GM11168 (cell line): ENCODE data around the gene GABPB1.

ENCODE experiments used
- in situ Hi-C: fragments of 300-500 bp; cut with MboI; formaldehyde crosslinking; loops from one replicate; pipeline ENCODE4 v1.12.0; 2022; ENCODE audit warnings: low sequenced_read_pairs; ENCODE audit not compliant: unreplicated experiment

The GABPB1 gene

DNA sequence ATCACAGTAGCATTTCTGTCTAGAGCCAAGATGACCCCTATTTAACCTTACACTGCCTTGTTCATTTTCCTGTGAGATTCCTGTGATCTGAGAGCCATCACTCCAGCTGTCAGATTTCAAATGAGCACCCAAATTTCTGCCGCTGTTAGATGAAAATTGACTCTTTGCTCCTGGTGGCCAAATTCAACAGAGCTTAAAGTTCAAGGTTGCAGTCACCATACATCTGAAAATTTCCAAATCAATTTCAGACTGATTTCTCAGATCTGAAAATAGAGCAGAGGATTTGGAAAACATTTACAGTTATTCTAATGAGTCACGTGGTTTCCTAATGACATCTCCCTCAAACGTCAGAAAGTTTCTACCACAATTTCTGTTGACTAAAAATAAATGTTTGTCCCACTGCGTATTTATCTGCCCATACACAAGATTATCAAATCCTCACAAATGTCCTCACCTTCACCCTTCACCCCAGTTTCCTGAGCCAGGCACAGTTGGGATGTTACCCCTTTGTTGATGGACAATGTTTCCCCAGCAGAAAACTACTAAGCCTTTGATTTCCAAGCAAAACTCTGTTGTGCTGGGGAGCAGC is 105.9 kb downstream of the GABPB1 start:
- in situ Hi-C loops: no loop called here

DNA sequence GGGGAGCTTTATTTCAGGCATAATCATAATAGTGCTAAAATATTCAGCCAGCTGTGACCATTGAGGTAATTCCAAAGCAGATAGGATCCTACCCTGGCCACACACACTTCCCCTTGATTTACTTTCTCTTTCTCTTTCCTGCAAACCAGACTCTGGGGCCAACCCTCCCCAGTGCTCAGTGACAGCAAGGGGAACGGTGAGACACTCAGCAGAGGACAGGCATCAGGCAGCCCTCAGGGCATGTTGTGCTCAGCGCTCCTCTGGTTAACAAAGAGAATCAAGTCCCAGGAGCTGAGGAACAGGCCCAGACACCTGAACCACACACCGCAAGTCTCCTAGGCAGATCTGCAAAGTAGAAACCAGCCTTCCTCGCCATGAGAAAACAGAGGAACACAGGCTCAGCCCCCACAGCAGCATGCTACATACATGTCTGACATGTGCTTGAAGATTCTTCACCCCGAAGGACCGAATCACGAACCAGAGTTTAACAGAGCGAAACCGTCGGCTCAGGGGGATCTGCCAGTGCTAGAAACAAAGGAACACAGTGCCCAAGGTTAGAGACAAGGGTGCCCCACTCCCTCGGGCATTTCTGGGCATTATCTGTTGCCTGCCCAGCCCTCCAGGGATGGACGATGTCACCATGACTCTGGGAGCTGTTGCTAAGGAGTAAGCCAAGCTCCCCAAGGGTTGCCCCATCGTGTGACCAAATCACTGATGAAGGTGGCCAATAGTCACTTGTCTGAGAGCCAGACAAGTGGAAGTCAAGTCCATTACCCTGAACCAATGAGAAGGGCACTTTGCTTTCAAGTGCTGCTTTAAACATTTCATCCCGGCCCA is 107.0 kb downstream of the GABPB1 start:
- in situ Hi-C loops: no loop called here

DNA sequence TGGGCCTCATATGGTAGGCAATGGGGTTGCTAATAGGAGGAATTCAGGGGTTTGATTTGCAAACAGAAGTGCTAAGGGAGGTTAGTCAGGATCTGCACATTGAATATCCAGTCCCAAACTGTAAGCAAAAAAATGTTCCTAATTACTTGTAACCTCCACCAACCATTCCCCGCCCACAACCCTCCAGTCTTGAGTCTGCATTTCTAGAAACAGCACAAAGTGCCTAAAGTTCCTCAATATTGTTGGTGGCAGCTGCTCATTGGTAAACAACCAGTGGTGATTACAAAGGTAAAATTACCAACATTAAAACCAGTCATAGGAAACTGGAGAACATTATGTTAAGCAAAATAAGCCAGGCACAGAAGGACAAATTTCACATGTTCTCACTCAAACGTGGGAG is 108.4 kb downstream of the GABPB1 start:
- in situ Hi-C loops: no loop called here

DNA sequence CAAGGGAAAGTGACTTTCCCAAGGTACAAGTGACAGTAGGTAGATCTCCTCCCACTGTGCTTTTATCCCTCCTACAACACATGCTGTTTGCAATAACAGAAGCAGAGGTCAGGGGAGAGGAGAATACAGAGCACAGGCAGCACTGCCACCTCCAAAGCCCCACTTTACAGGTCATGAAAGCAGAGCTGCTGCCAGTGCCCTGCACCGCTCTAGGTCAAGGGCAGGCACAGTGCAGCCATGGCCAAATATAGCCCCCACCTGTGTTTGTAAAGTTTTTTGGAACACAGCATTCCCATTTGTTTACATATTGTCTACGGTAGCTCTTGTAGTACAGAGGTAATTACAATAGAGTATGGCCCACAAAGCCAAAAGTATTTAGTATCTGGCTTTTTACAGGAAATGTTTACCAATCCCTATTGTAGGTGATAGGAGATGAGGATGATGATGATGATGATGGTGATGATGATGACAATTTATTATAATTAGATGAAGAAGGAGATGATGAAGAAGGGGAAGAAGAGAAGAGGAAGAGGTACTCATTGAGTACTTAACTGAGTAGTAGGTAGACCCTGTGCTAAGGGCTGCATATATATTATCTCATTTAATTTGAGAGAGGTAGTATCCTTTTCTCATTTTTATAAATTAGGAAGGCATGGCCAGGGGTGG is 109.9 kb downstream of the GABPB1 start:
- in situ Hi-C loops: no loop called here

DNA sequence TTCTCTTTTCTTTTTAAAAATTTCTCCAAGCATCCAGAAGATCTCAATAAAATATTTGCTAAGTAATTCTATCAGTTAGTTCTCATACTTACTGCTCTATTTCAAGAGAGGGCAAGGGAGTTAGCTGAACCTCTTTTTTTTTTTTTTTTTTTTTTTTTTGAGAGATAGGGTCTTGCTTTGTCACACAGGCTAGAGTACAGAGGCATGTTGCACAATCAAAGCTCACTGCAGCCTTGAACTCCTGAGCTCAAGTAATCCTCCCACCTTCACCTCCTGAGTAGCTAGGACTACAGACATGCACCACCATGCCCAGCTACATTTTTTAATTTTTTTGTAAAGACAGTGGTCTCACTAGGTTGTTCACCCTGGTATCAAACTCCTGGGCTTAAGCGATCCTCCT is 110.8 kb downstream of the GABPB1 start:
- in situ Hi-C loops: no loop called here

DNA sequence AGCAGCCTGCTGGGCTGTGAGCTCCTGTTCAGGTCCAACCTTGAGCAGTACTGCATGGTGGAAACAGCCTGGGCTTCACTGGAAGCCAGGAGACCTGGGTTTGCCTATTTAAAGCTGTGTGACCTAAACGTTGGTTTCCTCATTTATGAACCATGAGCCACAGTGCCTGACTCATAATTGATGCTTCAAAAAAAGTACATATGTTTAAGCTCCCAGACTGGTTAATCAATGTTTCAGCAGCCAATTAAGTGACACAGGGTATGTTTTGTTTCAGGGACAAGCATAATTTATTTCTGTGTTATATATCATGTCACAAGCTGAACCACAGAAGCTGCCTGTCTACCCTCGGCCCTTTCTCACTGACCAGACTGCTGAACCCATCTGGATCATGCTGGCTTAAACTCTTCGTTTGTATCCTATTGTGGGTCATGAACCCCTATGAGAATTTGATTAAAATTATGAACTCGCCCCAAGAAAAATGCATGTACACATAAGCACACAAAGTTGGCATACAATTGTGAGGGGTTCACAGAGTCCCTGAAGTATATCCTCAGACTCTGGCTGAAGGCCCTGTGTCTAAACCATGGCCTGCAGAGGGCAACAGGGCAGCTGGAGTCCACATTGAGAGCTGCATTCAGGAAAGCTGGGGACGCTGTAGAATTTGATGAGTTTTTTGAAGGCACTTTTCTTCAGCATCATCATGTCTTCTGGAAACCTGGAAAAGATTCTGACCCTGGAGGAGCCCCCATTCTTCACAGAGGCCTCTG is 113.1 kb downstream of the GABPB1 start:
- in situ Hi-C loops: no loop called here

DNA sequence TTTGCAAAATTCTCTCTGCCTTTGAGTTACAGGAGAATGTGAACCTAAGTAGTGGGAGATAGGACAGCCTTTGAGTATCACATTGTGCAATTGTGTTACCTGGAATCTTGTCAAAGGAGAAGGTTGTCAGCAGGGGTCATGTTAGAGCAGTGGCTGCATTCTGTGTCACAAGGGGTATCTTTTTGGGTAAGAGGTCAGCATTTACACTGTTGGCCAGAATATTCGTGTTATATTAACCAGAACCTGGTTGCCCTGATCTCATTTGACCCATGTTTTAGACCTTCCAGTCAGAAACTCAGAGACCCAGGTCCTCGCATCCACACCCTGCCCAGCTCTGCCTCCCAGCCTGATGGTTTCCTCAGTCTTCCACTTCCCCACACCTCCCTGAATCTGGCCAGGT is 116.7 kb downstream of the GABPB1 start:
- in situ Hi-C loops: no loop called here

DNA sequence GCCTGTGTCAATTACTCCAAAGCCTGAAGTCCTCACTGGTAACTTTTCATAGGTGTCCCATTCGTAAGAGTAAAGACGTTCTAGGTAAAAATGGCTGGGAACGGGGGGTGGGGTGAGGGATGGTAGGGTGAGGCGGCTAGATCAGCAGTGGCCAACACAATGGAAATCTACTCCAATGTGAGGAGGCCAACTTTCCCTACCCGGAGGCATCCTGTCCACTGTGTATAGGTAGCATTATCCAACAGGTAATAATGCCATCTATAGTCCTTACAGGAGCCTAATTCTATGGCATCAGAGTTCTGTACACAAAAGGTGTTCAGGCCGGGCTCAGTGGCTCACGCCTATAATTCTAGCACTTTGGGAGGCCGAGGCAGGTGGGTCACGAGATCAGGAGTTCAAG is 118.6 kb downstream of the GABPB1 start:
- in situ Hi-C loops: no loop called here

DNA sequence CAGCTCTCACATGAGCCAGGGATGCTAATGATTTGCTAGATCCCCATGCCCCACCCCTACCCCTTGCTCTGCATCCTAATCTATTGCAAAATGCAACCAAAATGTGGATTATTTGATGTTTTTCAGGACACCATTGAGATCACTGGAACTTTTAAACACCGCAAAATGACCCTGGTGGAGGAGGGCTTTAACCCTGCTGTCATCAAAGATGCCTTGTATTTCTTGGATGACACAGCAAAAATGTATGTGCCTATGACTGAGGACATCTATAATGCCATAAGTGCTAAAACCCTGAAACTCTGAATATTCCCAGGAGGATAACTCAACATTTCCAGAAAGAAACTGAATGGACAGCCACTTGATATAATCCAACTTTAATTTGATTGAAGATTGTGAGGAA is 119.2 kb downstream of the GABPB1 start:
- in situ Hi-C loops: no loop called here

DNA sequence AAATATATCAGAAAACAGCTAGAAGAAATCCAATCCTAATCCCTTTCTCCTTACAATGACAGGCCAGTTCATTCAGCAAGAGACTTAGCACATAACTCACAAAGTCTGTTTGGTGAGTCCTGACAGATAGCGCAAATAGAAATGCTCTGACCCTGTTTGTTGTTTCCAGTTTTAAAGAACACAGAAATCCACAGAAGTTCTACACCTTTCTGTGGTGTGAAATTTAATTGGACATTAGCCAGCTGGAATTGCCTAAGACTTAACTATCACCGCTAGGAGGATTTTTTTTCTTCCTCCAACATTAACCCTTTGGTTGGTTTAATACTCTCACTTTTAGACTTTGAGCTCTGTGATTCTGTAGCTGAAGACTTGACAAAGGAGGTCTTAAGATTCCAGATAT is 120.2 kb downstream of the GABPB1 start:
- in situ Hi-C loops: no loop called here

DNA sequence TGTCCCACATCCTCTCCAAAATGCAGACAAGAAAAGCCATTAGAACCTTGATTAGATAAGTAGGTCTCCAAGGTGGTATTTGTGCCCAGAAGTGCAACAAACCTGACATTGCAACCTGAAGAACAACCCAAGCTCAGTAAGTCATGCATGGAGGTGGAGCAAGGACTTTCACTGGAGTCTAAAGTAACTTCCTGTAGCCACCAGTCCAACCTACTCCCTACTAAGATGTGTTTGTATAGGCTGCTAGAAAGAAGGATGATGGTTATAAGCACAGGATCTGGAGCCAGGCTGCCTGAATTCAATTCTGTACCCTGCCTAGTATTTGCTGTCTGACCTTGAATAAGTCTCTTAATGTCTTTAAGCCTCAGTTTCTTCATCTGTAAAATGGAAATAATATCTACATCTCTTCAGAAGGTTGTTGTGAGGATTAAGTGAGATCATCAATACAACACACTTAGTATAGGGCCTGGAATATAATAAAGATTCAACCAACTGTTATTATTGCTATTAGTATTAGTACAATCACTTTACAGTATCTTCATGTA is 121.7 kb downstream of the GABPB1 start:
- in situ Hi-C loops: no loop called here

DNA sequence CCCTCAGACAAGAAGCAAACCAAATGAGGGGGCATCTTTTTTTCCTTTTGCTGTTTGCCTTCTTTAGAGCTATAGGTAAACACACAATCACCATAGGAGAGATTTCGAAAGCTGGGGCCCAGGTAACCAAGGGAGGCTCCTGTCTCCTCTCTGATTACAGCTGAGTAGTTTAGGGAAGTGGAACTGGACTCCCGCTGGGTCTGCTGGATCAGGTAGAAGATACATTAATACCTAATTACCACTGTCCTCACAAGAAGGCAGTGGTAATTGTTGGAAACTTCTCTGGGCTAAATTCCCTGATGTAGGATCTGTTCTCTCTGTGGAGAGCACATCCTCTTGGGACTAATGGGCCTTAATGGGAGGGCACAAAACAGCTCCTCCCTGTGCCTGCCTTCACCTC is 122.2 kb downstream of the GABPB1 start:
- in situ Hi-C loops: no loop called here

DNA sequence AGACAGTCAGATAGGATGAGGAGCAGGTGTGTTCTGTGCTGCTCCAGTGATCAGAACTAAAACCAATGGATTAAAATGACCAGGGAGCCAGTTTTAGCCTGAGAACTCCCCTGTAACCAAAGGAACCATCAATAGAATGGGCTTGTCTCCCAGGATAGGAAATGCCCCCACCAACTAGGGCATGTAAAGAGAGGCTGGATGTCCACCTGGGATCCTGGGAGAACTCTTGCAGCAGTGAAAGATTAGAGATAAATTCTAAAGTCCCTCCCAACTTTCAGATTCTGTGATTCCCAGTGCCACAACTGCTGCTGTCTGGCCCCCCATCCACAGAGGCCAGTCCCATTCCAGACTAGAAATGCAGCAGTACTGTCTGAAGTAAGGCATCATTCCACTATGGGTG is 123.2 kb downstream of the GABPB1 start:
- in situ Hi-C loops: no loop called here

DNA sequence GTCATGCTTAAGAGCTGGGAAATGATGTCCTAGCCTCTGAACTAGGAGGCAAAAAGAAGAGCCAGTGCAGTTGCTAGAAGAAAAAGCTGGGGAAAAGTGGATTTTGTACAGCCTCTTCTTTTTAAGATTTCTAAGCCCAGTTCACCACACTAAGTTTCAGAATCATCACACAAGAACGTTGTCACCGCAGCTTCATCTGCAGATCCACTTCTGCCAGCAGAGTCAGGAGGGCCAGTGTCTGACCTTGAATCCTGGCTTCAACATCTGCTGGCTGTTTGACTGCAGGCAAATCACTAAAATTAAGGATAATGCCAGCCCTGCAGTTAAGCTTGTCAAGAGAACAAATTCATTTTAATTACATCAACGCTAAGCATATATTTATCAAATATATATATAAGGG is 125.7 kb downstream of the GABPB1 start:
- in situ Hi-C loops: no loop called here

DNA sequence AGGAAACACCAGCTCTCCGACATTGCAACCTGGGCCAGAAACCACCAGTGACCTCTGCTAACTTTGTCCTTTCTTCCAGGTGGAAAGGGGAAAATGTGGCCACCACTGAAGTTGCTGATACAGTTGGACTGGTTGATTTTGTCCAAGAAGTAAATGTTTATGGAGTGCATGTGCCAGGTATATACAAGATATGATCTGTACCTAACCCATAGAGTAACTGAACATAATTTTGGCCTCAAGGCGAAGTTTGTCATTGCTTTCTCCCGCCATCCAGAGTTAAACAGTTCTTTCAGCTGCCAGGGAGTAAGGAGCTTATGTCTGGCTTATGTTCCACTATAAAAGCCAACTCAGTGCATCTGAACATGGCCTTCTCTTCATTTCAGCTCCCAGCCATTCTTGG is 126.1 kb downstream of the GABPB1 start:
- in situ Hi-C loops: no loop called here

DNA sequence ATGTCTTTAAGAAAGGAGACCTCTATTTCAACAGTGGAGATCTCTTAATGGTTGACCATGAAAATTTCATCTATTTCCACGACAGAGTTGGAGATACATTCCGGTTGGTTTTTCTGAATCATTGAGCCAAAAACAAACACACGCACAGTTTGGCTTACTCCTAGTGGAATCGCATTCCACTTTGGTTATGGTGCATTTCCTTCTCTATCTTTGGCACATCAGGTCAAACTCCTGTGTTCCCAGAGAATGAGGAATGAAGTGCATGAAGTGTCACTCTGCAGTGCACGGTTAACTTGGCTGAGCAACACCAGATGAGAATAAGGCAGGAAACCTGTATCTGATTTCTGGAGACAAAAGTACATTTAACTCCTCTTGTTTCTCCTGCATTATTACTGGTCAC is 127.9 kb downstream of the GABPB1 start:
- in situ Hi-C loops: no loop called here

DNA sequence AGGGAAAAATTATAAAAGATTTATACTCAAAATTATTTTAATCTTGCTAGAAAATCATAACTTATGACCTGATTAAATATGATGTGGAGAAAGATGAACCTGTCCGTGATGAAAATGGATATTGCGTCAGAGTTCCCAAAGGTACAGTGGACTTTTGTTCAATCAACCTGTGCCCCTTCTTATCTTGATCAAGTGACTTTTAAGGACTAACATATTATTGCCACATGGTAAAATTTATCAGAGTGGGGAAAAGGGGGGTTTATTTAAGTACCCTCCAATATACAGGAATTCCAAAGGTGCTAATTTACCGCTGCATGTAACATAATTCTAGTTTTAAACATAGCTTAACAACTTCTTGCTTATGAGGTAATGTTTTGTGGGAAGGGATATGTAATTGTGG is 129.1 kb downstream of the GABPB1 start:
- in situ Hi-C loops: no loop called here
